CD4-positive, alpha-beta T cell treated with Interleukin-15 for 4 hours (primary cell): ENCODE results near the gene CPEB1.
"Not testable (repeated sequence)": the region's sequence is repeated elsewhere in the genome, so short reads cannot be mapped to it uniquely, and the experiment has no call there.

Experiments used
- DNase-seq: peaks from one replicate; pipeline ENCODE4 v3.0.0-alpha.2; 2020; ENCODE audit warnings: low spot score

The CPEB1 gene

DNA sequence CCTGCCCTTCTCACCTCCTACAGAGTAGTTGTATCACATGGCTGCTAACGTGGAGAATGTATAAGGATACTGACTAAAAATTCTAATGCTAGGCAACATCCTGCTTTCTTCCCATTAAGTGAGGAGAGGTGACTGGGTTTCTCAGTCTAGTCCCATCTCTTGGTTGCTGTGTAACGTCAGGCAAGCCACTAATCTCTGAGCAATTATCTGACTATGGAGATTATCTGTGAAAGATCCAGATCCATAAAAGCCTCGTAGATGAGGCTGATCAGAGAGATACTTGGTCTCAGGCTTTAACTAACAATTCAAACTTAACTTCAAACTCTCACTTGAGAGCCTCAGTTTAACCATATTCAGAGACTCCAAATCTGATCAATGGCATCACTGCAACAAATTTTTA, 102.2 kb downstream of the CPEB1 start:
- DNase-seq = no peak

DNA sequence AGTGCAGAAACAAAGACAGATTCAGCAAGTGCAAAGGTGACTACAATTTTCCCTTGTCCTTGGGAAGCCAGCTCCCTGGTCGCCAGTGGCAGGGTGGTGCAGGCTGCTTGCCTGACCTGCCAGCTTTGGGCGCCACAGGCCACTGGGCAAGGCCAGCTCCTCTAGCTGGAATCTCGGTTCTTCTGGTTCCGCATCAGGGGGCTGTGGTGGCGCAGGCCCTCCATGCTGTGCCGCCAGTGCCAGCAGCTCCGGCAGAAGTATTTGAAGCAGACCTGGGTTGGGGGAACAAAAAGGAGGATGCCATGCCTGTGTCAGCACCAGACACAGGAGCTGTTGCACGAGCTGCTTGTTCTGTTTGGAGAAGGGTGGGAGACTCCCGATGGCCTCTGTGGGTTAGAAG, 102.7 kb downstream of the CPEB1 start:
- DNase-seq = no peak

DNA sequence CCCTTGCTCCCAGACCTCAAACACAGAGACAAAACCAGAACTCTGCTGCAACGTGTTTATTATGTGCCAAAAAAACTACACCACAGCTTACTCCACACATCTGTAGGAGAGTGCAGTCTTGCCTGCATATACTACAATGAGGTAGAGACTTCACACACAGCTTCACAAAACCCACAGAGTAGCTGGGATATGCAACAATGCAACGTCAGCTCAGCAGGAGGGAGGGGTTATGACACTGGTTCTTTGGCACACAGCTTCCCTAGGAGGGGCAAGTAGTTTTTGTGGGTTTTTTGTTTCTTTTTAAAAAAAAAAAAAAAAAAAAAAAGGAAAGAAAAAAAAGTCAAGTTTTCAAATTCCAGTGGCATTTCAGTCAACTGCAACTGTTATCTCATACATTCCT, 104.0 kb downstream of the CPEB1 start:
- DNase-seq = no peak

DNA sequence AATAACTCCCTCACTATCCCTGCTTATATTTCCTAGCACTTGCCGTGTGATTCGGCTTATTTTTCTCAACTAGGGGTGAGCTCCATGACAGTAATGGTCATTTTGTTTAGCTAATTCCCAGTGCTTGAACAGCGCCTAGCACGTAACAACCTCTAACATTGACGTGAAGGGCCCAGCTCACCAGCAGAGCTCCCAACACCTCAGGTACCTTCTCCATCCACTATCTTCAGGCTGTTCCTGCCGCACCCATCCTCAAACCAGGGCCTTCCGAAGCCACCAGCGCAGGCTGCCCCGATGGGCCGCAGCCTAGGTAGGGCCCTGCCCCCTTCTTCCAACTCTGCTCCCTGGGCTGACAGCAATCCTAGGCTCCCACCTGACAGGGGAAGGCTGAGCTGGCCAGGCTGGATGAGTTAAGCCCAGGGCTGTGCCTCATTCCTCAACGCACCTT, 106.2 kb downstream of the CPEB1 start:
- DNase-seq = no peak

DNA sequence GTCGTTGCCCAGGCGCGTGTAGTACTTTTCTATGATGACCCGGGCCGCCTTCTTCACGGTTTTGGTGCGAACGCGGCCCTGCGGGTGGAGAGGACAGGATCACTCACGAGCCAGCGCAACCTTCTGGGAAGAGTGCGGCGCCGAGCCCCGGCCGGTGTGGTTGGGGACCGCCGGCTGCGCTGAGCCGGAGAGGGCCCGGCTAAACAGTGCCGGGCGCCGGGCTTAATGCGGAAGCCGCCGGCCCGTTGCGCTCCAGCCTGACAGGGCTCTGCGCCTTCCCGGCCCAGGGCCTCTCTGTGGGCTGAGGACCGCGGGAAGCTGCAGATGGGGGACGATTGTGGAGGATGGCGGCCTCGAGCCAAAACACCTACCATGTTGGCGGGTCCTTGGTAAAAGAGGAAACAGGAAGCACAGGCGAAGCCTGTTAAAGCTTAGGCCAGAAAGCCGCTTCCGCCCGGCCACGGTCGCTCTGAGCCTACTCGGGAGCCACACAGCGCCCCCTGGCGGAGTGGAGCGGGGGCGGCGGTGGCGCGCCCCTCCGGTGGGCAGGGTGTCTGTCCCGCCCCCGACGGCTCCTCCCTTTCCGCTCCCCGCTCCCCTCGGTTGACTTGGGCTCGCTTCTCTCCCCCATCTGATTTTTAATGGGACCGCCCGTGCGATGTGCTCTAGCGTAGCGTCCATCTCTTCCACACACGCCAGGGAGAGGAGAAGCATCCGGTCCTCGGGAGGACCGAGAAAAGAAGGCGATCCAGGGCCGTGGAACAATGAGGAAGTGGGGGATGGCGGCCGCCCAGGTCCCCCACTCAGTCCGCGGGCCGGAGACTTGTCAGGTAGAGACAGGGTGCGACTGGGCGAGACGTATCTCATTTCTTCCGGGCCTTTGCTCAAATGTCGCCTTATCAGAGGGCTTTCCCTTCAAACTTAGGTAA, 106.8 kb downstream of the CPEB1 start, which contains the start of gene RPS17:
Gene RPS17 (minus strand): TSS at position 403 of the 929 bp plus-strand sequence. CDS start 29 bp downstream, at position 374.
- peak; percentile 98 for DNase-seq

DNA sequence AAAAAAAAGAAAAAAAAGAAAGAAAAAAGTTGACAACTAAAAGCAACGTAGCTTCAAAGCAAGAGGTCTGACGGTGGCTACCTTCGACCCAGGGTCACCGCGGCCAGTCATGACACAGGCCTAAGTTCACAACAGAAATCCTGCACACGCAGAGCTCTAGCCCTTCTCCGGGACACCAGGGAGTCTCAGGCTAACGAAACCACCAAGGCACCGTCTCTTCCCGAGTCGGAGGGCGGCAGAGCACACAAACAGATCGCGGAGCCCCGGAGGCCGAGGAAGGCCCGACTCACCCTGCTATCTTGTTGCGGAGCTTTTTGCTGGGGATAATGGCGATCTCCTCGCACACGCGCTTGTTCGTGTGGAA, 107.5 kb downstream of the CPEB1 start:
- no peak for DNase-seq

DNA sequence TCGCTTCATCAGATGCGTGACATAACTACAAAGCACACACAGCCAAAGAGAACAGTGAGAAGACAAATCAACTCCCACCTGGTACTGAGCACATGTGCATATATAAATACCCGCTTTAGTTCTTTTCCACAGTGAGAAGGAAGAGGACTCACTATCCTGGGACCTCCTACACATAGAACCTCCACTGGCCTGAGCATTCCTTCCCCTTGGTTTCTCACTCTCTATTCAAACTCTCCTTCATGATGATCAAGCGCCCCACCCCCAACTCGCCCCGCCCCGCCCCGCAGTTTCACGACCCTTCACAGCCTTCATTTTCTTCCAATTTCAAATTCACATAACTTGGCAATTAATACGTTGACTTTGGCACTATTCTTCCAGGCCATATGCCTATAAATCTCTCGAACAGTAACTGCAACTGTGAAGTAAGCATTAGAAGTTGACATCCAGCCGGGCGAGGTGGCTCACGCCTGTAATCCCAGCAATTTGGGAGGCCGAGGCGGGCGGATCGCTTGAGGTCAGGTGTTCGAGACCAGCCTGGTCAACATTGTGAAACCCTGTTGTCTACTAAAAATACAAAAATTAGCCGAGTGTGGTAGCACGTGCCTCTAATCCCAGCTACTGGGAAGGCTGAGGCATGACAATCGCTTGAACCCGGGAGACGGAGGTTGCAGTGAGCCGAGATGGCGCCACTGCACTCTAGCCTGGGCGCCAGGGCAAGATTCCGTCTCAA, 108.0 kb downstream of the CPEB1 start:
- no peak for DNase-seq

DNA sequence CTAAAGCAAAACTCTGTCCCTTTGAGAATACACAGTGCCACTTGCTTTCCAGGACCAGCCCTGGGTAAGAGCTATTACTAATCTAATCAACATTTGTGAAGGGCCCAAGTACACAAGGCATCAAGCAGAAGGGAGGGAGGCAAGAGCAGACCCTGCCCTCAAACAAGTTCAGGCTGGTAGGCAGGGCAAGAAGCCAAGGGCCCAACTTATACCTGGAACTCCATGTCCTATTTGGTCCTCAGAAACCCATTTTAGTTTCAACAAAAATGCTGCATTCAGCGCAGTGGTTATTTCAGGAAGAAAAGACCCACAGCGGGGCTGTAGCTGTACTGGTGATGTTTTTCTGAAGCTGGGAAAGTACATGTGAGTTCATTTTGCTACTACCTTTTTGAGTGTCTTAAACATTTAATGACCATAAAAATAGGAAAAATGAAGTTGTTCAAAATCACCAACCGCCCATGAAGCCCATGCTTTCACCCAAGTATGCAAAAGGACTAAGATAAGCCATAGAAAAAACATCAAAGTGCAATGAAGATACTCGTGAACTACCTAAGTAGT, 109.7 kb downstream of the CPEB1 start:
- DNase-seq = no peak

DNA sequence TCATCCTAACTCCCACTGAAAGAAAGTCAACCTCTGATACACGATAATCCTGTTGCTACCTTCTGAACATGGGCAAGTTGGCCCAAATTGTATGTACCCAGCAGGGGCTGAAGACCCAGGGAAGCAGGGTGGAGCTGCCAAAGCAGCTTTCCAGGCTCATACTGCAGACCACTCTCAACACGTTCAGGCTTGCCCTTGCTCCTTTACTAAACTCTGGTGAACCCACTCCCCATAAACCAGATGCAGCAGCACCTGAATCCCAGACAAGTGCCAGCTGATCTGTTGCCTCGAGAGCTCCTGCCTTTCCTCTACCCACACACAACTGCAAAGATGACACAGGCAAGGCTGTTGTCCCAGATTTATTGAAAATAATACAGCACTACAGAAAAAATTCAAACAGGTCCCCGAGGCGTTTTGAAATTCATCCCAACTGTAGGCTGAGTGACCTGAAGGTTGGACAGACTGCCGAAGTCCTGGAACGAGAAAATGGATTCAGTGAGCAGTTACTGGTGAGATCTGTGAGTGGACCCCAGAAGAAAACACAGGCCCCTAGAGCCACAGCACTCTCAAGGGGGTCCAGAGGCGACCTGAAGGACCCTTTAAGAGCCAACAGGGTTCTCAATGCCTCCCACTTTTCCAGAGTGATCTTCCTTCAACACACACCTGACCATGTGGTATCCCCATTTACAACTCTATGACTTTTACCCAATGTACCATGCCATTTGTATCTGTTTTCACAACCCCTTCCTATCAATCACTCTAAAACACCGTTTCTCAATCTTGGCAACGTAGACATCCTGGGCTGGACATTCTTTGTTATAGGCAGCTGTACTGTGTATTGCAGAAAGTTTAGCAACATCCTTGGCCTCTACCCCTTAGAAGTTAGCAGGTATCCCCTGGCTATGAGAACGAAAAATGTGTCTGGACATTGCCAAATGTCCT, 110.5 kb downstream of the CPEB1 start:
- DNase-seq = no peak

DNA sequence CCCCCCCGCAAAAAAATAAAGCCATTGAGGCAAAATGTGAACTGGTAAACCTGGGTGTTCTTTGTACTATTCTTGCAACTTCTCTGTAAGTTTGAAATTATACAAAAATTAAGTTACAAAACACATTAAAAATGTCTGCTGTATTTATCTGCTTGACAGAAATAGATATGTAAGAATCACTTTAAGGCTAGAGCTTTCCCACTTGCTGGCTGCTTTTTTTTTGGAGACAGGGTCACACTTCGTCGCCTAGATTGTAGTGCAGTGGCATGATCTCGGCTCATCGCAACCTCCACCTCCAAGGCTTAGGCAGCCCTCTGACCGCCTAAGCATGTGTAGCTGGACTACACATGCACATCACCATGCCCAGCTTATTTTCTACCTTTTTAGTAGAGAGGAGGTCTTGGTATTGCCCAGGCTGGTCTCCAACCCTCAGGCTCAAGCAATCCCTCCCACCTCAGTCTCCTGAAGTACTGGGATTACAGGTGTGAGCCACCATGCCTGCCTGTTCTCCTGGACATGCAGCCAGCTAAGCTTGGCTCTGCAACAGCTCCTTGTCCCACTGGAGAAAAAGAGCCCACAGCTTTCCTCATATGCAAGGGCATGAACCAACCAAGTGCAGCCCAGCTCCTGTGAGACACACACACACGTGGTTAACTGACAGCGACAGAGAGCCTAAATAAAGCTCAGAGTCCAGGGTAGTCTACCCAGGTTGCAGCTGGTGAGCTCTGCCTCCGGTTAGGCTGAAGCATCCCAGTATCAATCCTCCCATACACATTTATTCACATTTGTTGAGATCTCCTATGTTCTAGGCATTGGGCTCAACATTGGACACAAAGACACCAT, 111.4 kb downstream of the CPEB1 start:
- no peak for DNase-seq

DNA sequence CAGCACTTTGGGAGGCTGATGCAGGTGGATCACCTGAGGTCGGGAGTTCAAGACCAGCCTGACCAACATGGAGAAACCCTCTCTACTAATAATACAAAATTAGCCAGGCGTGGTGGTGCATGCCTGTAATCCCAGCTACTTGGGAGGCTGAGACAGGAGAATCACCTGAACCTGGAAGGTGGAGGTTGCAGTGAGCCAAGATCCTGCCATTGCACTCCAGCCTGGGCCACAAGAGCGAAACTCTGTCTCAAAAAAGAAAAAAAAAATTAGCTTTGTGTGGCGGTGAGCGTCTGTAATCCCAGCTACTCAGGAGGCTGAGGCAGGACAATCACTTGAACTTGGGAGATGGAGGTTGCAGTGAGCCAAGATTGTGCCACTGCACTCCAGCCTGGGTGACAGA, 112.0 kb downstream of the CPEB1 start:
- not testable (repeated sequence) for DNase-seq

DNA sequence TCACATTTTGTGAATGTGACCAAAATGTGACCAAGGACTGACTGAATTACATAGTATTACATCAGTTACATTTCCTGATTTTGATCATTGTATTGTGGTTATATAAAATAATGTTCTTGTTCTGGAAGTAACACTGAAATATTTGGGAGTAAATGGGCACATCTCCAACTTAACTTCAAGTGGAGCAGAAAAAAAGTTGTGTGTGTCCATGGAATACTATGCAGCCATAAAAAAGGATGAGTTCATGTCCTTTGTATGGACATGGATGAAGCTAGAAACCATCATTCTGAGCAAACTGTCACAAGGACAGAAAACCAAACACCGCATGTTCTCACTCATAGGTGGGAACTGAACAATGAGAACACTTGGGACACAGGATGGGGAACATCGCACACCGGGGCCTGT, 112.7 kb downstream of the CPEB1 start:
- DNase-seq = not testable (repeated sequence)

DNA sequence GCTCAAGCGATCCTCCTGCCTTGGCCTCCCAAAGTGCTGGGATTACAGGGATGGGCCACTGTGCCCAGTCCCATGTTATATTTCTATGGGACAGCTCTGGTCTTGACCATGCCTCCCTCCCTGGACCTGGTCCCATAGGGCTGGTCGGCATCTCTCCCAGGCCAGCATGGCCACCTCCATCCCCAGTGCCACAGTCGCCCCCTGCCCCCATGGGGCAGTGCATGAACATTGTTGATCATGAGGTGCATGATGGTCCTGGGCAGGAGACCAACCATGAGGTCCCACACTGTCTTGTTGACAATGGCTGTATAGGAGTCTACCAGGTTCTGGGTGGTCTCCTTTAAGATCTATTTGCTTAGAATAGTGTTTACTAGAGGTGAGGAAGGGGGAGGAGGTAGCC, 113.4 kb downstream of the CPEB1 start:
- DNase-seq = no peak

DNA sequence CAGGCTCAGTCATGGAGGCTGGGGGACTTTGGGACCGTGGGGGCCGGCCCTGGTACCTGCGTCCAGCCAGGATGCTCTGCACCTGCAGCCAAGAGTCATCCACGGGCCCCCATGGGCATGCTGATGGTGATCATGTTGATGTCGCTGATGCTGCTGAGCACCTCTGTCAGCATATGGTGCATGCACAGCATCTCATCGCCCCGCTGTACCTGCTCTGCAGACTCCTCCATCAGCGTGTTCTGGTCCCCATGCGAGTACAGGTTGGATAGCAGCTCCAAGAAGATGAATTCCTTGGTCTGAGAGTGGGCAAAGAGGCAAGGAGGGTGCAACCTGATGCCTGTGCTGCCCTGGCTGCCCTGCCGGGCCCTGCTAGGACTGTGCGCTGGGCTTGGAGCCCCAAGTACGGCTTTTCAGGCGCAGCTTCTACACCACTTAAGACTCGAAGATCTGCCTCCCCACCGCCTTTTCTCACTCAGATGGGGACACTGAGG, 114.1 kb downstream of the CPEB1 start:
- no peak for DNase-seq

DNA sequence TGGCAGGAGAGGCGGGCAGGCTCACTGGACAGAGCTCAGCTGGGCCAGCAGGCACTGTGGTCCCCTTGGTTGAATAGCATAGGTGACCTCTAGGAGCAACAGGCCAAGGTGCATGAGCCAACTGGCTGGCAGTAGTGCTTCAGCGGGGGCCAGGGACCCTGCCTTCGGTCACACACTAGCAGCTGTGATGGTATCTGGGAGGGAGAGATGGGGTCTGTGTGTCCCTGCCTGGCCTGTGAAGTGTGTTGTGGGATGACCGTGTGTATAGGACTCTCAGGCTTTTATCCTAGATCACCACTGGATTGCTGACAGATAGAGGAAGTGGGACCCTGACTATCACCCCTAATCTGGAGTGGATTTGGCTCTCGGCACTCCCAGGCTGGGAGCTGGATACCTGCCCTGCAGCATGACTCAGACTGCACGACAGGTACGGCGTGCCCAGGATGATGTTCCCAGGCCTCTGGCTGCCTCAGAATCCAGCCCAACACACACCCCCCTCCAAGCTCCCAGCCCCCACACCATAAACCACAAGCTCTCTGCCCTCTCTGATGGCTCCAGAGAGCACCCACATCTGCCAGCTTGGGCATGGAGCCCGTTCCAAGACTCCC, 114.7 kb downstream of the CPEB1 start:
- DNase-seq = no peak

DNA sequence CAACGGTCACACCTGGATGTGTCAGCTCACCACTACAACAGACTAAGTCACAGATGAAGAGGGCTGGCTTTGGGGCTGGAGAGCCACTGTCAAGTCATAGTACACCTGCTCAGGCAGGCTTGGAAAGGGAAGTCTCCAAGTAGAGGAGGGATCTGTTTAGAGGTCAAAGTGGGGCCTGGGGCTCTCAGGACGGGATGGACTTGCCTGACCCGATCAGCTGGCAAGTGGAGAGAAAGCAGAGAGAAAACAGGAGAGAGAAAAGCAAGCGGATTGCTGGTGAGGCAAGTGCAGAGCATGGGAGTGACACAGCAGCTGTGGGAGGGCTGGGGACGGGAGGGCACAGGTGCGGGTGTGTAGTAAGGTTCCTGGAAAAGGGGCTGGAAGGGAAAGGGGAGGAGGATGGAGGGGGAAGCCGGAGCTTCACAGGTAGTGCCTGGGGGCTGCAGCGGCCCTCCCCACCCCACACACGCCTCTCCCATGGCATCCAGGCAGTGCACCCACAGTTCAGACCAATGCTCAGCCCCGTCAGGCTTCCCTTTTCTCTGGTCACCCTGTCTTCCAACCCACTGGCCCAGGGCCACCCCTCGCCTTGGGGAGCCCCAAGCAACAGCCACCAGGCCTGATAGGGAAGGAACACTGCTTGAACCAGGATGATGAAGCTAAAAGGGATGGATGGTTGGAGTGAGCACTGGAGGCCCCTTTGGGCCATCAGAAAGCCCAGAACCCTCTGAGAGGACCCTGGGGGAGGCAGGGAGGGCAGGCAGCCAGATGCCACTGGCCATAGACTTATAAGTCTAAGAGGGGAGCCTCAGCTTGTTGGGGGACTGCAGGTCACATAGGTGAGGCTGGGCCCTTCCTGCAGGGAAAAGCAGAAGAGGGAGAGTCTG, 115.4 kb downstream of the CPEB1 start:
- DNase-seq = no peak

DNA sequence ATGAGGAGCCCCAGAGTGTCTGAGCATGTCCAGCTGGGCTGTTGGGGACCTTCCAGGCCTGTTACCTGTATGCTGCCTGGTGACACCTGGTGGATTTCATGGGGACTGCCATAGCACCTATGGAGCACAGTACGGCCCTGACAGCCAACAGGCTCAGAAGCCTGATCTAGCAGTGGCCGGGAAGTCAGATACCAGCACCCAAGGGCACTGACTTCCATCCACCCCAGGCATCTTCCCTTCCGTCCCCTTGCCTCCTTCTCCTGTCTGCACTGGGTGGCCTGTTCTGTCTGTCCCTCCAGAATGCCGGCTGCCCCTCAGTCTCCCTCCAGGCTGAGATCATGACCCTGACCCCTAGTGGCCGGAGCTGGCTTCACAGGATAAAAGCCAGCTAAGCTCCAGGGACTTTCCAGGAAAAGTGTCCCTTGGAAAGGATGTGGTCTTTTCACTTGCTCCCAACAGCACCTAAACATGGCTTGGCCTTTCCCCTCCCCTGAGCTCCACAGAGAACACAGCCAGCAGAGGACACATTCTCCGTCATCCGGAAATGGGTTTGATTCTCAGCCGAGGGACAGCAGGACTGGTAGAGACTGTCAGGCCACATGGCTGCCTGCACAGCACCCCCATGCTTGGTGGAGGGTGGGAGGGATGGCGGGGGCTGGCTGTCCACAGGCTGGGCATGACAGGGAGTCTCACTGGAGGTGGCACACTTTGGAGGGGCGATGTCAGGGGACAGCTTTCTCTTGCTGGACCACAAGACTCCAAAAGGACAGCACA, 116.4 kb downstream of the CPEB1 start:
- DNase-seq = peak; percentile 71

DNA sequence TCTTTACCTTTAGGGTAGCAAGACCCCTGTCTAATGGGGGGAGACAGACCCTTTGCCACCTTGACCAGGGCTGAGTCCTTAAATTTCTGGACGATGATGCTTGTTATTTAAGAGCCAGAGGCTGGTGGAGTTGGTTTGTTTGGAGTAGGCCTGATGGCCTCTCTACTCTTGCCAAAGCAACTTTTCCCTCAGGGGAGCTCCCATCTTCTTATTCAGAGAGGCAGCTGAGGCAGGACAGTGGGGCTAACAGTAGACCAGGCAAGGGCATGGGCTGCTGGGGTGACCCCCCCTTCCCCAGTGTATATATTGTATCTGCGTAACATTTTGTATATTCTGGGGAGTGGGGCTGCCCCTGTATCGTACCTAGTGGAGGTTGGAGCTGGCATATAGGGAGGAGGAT, 117.2 kb downstream of the CPEB1 start:
- no peak for DNase-seq
